Cardiac muscle cell (in vitro differentiated cells and primary cell): ENCODE results near the gene MRPS18B. TPM values are rescaled to one million over a fixed set of nuclear protein-coding genes. Genes with fewer than 3 reads are reported as not detected.
A peak's percentile ranks its signal among the peaks of the same experiment; 100 is the strongest.

Experiments used
- DNase-seq, 2 donors: peaks; one replicate each; pipeline versions ENCODE4 v3.0.0 to v3.0.0-alpha.2; 2010 to 2017; ENCODE audit warnings: low read depth in 1 of 2, low spot score in 1 of 2
- H3K27ac ChIP-seq: fragments of 200-600 bp; sonication (generic); 2 replicates; pipeline ENCODE4 v1.5.1; 2016
- H3K27me3 ChIP-seq: fragments of 200-600 bp; sonication (generic); 2 replicates; pipeline ENCODE4 v1.6.0; 2016; ENCODE audit warnings: control low read depth
- H3K36me3 ChIP-seq: fragments of 200-600 bp; sonication (generic); 2 replicates; pipeline ENCODE4 v1.5.1; 2016; ENCODE audit warnings: control low read depth
- H3K4me1 ChIP-seq: fragments of 200-600 bp; sonication (generic); 2 replicates; pipeline ENCODE4 v1.8.1; 2017; ENCODE audit warnings: low read depth, mild to moderate bottlenecking, mixed run types
- H3K4me3 ChIP-seq: fragments of 200-600 bp; sonication (generic); 2 replicates; pipeline ENCODE4 v1.5.1; 2016; ENCODE audit warnings: mild to moderate bottlenecking
- H3K9me3 ChIP-seq: fragments of 200-600 bp; sonication (generic); 2 replicates; pipeline ENCODE4 v1.5.1; 2017; ENCODE audit warnings: low read depth, mild to moderate bottlenecking, control low read depth
- polyA plus RNA-seq: library from polyadenylated mRNA; unstranded; fragments of >200 nt; fragmentation: Nextera tagmentation; extraction: Ambion mirVana; gene quantifications from 2 replicates; pipeline ENCODE4 v1.2.1, GENCODE V29; 2016
- total RNA-seq: library from RNA; depleted of rRNA; stranded (reverse); fragments of >200 nt; gene quantifications from 2 replicates; pipeline ENCODE4 v1.2.3, GENCODE V29; 2016
- TF ChIP-seq, protein P1 (sequence below): IDR thresholded peaks from 2 replicates; pipeline ENCODE4 v1.5.1; 2012; ENCODE audit warnings: low read depth, mild to moderate bottlenecking, low read length

The MRPS18B gene
- total and polyA plus RNA-seq, 2 experiments from 2014 or later, result 58.2 to 107 TPM

DNA sequence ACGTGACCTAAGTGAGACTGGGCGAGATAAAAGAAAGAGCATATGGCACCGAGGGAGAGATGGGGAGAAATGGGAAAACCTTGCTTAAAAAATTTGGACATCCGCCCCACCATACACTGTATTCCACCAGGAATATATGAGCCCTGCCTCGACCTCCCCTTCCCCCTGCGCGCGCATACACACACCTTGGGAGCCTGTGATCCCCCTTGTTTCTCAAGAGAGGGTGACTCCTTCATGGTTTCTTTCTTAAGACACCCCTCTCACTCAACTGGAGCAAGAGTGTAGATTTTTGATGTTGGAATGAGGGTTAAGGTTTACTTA, 45.9 kb upstream of the MRPS18B start:
- no peaks in the 10 kb centered on the region for H3K9me3 ChIP-seq
- no peaks in the 10 kb centered on the region for H3K36me3 ChIP-seq
- H3K4me3 ChIP-seq, result peak overlapping the region; percentile 49
- H3K27me3 ChIP-seq, result no peaks in the 10 kb centered on the region
- H3K4me1 ChIP-seq, result peaks cover 8% of the 10 kb centered on the region
- TF ChIP-seq, protein P1, sequence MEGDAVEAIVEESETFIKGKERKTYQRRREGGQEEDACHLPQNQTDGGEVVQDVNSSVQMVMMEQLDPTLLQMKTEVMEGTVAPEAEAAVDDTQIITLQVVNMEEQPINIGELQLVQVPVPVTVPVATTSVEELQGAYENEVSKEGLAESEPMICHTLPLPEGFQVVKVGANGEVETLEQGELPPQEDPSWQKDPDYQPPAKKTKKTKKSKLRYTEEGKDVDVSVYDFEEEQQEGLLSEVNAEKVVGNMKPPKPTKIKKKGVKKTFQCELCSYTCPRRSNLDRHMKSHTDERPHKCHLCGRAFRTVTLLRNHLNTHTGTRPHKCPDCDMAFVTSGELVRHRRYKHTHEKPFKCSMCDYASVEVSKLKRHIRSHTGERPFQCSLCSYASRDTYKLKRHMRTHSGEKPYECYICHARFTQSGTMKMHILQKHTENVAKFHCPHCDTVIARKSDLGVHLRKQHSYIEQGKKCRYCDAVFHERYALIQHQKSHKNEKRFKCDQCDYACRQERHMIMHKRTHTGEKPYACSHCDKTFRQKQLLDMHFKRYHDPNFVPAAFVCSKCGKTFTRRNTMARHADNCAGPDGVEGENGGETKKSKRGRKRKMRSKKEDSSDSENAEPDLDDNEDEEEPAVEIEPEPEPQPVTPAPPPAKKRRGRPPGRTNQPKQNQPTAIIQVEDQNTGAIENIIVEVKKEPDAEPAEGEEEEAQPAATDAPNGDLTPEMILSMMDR, result no peak
- DNase-seq, result no peak
- peak overlapping the region; percentile 86 for H3K27ac ChIP-seq

GRCh38 chr6:30572148-30572547, 45.5 kb upstream of the MRPS18B start:
- Histone ChIP-seq H3K4me3 (peak overlapping the region; percentile 49), H3K4me1 (peaks cover 8% of the 10 kb centered on the region), H3K27ac (peak overlapping the region; percentile 86), H3K27me3 (no peaks in the 10 kb centered on the region), H3K36me3 (peaks cover 4% of the 10 kb centered on the region), H3K9me3 (no peaks in the 10 kb centered on the region)
- TF ChIP-seq, protein P1, result no peak
- no peak for DNase-seq

DNA sequence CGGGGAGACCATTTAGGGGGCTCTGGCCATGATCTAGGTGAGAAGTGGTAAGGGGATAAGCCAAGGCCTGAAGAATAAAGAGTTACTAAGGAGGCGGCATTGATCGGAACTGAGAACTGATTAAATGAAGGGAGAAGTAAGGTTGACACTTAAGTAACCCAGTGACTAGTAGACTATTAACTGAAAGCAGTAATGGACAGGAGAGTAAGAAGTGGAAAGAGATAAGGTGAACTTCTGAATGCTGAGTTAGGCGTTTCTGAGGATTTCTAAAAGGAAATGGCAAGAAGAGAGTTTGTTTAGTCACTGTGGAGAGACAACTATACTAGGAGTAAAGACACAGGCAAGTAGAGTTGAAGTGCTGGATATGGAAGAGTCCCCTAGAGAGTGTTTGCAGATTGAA, 44.5 kb upstream of the MRPS18B start:
- no peak for DNase-seq
- no peaks in the 10 kb centered on the region for H3K9me3 ChIP-seq
- TF ChIP-seq, protein P1, result no peak
- no peak overlapping the region for H3K4me3 ChIP-seq
- H3K4me1 ChIP-seq, result peaks cover 8% of the 10 kb centered on the region
- peaks cover 12% of the 10 kb centered on the region for H3K36me3 ChIP-seq
- H3K27ac ChIP-seq, result no peak overlapping the region
- no peaks in the 10 kb centered on the region for H3K27me3 ChIP-seq

DNA sequence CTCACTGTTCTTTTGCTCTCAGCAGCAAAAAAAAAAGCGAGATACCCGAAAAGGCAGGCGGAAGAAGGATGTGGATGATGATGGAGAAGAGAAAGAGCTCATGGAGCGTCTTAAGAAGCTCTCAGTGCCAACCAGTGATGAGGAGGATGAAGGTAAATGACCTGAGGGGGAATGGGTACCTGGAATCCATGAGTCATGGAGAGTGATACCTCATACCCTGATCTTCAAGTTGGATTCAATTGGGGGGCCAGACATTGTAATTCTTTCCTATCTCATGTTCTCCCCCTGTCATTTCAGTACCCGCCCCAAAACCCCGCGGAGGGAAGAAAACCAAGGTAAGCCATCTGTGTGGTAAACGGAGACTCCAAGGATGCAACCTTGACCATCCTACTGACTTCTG, 39.6 kb upstream of the MRPS18B start:
- DNase-seq, result no peak
- peaks cover 53% of the 10 kb centered on the region for H3K36me3 ChIP-seq
- no peak overlapping the region for H3K27ac ChIP-seq
- TF ChIP-seq, protein P1, result no peak
- H3K9me3 ChIP-seq, result no peaks in the 10 kb centered on the region
- H3K27me3 ChIP-seq, result no peaks in the 10 kb centered on the region
- no peaks in the 10 kb centered on the region for H3K4me1 ChIP-seq
- H3K4me3 ChIP-seq, result no peak overlapping the region

DNA sequence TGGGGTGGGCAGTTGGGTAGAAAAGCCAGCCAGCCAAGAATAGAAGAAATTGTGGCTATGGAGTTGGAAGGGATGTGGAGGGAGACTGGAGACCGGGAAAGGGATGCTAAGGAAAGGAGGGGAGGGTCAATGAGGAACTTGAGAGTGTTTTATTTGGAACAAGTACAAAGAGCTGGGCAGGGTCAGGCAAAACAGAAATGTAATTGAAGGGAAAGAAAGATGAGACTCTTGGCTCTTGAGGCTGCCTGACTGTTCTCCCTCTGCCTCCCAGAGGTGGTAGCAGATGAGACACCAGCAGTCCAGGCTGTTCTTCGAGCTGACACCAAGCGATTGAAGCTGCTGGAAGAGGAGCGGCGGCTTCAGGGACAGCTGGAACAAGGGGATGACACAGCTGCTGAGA, 33.7 kb upstream of the MRPS18B start:
- TF ChIP-seq, protein P1, result no peak
- no peak for DNase-seq
- Histone ChIP-seq H3K27ac (no peak overlapping the region), H3K4me3 (no peak overlapping the region), H3K27me3 (no peaks in the 10 kb centered on the region), H3K36me3 (peaks cover 69% of the 10 kb centered on the region), H3K4me1 (no peaks in the 10 kb centered on the region), H3K9me3 (no peaks in the 10 kb centered on the region)

- H3K27me3 ChIP-seq, result no peaks in the 10 kb centered on the region
- no peaks in the 10 kb centered on the region for H3K9me3 ChIP-seq
- H3K36me3 ChIP-seq, result peaks cover 38% of the 10 kb centered on the region
- no peak for DNase-seq
- TF ChIP-seq, protein P1, result no peak
- no peak overlapping the region for H3K27ac ChIP-seq
- no peaks in the 10 kb centered on the region for H3K4me1 ChIP-seq
- H3K4me3 ChIP-seq, result no peak overlapping the region
These were observed 27.8 kb upstream of the MRPS18B start for GRCh38 chr6:30589754-30590358.
